ENCODE results near the gene BTBD16. TPM values are rescaled to one million over a fixed set of nuclear protein-coding genes. Genes with fewer than 3 reads are reported as not detected.

Gene BTBD16
- total RNA-seq (not detected), polyA plus RNA-seq (under 1 TPM in 1 of 3 donors, not detected in 2; 0.40 TPM)
- long read RNA-seq, donor 1 = 0 reads
- long read RNA-seq, donor 2 = 0 reads
- long read RNA-seq, donor 3 = 0 reads
- long read RNA-seq, donor 4 = 0 reads
- long read RNA-seq, donor 5 = 0 reads
- long read RNA-seq, donor 6 = 0 reads
- long read RNA-seq, donor 7 = 0 reads
- long read RNA-seq, donor 8 = 0 reads
- long read RNA-seq, donor 9 = 0 reads
- long read RNA-seq, donor 10 = 0 reads

DNA sequence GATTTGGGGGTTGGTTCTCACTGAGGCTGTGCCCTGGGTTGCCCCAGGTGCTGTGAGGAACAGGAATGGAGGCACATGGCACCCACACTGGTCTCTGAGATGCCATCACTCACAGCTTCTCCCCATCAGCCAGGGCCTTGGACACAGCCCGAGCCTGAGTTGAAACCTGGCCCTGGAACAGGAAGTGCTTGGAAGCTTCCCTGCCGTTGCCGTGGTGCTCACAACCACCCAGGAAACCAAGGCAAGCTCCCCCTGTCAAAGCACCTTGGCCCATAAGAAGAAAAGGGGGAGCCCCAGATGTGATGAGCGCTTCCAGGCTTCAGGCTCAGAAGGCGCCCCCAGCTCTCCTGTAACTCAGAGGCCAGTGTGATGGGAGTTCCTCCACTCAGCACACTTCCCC lies at the start of gene BTBD16:
TSS of gene BTBD16 (plus strand) at position 221 of the 400 bp plus-strand sequence. CDS start 3,786 bp downstream, outside the sequence.
- WGBS, 5 donors = 58 to 80% (median 64%) methylated on average over 4 to 5 of the region's 5 CpGs
- DNase-seq = no peak
- no peaks in the 10 kb centered on the region for H3K9me3 ChIP-seq

DNA sequence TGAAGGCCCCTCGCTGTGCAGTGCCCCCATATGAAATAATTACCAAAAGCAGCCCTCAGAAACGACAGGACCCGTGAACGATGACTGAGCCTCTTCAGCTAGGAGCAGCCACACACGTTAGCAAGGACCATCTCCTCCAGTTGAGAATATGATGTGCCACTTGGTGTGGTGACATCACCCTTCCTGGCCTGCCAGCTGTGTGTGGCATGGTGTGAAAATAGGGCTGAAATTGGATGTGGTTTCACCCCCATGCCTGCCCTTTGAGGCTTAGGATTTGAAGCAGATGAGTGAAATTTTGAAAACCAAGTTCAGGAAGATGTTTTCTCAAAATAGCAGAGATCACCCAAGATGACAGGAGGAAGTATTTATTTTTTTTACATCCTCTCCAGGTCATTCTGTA lies 49.1 kb upstream of the BTBD16 start:
- DNase-seq = no peak
- 79 to 93% (median 88%) methylated on average over 5 of the region's 5 CpGs for WGBS, 5 donors
- TF ChIP-seq EP300 (IDR thresholded peaks at IDR 0.05) (no peak), POLR2AphosphoS5 (IDR thresholded peaks at IDR 0.05) (no peak), POLR2A (IDR thresholded peaks at IDR 0.05) (no peak)
- TF ChIP-seq, protein P1, sequence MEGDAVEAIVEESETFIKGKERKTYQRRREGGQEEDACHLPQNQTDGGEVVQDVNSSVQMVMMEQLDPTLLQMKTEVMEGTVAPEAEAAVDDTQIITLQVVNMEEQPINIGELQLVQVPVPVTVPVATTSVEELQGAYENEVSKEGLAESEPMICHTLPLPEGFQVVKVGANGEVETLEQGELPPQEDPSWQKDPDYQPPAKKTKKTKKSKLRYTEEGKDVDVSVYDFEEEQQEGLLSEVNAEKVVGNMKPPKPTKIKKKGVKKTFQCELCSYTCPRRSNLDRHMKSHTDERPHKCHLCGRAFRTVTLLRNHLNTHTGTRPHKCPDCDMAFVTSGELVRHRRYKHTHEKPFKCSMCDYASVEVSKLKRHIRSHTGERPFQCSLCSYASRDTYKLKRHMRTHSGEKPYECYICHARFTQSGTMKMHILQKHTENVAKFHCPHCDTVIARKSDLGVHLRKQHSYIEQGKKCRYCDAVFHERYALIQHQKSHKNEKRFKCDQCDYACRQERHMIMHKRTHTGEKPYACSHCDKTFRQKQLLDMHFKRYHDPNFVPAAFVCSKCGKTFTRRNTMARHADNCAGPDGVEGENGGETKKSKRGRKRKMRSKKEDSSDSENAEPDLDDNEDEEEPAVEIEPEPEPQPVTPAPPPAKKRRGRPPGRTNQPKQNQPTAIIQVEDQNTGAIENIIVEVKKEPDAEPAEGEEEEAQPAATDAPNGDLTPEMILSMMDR (IDR thresholded peaks at IDR 0.05) = no peak
- H3K4me3 ChIP-seq = no peak overlapping the region
- intact Hi-C loops (cut with DNase I; ENCODE audit: low total_unique reads) = no loop called here
- peaks cover 38 to 100% (median 97%) of the 10 kb centered on the region in 4 donors for H3K36me3 ChIP-seq
- H3K27me3 ChIP-seq = no peaks in the 10 kb centered on the region
- H3K9me3 ChIP-seq = no peaks in the 10 kb centered on the region
- H3K27ac ChIP-seq = no peak overlapping the region
- no peaks in the 10 kb centered on the region for H3K4me1 ChIP-seq

More for the DNA sequence above, at the start of gene BTBD16:
- Histone ChIP-seq H3K27me3 (no peaks in the 10 kb centered on the region), H3K4me3 (no peak within 1 kb of the TSS), H3K36me3 (peaks cover 0 to 40% (median 18%) of the 10 kb centered on the region in 4 donors), H3K4me1 (peaks cover 0 to 6% (median 0%) of the 10 kb centered on the region in 4 donors), H3K27ac (no peak within 1 kb of the TSS)
- intact Hi-C loops (cut with DNase I; ENCODE audit: low total_unique reads) = no loop called here
- no peak for TF ChIP-seq POLR2A (IDR thresholded peaks at IDR 0.05)
- TF ChIP-seq, protein P1 (IDR thresholded peaks at IDR 0.05) = no peak
- TF ChIP-seq POLR2AphosphoS5 (IDR thresholded peaks at IDR 0.05) = no peak
- no peak for TF ChIP-seq EP300 (IDR thresholded peaks at IDR 0.05)

DNA sequence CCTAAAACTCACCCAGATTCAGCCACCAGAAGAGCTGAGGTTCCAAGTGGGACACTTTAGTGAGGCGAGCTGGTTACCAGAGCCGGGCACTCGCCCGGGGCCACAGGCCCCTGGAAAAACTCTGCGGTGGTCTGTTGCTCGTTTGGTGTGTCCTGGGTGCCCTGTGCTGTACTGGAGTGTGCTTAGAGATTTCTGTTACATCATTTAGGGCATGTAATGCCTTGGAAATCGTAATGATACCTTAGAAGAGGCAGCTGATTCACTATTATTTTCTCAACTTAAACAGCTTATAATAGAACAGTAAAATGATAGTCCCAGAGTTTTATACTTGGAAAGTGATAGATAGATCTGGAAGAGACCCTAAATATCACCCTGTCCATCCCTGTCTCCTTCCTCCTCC lies 48.5 kb upstream of the BTBD16 start:
- no peak for DNase-seq
- intact Hi-C loops (cut with DNase I; ENCODE audit: low total_unique reads) = no loop called here
- Histone ChIP-seq H3K9me3 (no peaks in the 10 kb centered on the region), H3K27ac (no peak overlapping the region), H3K4me3 (no peak overlapping the region), H3K27me3 (no peaks in the 10 kb centered on the region), H3K4me1 (no peaks in the 10 kb centered on the region), H3K36me3 (peaks cover 41 to 100% (median 97%) of the 10 kb centered on the region in 4 donors)
- WGBS, 5 donors = 82 to 94% (median 91%) methylated on average over 4 to 7 of the region's 7 CpGs
- TF ChIP-seq, protein P1 (IDR thresholded peaks at IDR 0.05) = no peak
- TF ChIP-seq POLR2AphosphoS5 (IDR thresholded peaks at IDR 0.05) (no peak), POLR2A (IDR thresholded peaks at IDR 0.05) (no peak), EP300 (IDR thresholded peaks at IDR 0.05) (no peak)

DNA sequence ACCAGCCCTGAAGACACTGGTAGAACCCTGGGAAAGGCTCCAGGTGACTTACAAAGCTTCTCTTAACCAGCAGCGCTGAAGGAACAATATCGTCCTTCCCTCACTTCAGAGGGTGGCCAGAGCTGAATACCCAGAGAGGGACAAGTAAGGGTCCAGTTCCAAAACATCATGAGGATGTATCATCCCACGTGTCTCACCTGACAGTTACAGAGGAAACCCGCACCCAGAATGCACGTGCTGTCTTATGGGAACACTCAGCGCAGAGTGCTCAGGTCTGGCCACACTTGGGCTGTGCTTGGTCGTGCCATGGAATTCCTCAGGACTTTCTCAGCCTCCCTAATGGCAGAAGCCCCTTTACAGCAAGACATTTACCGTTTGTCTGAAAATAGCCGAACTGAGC lies 46.9 kb upstream of the BTBD16 start:
- Histone ChIP-seq H3K4me3 (no peak overlapping the region), H3K4me1 (no peaks in the 10 kb centered on the region), H3K9me3 (no peaks in the 10 kb centered on the region), H3K27ac (no peak overlapping the region), H3K36me3 (peaks cover 38 to 100% (median 97%) of the 10 kb centered on the region in 4 donors), H3K27me3 (no peaks in the 10 kb centered on the region)
- TF ChIP-seq, protein P1 (IDR thresholded peaks at IDR 0.05) = no peak
- WGBS, 5 donors = 88 to 95% (median 93%) methylated on average over 9 of the region's 9 CpGs
- no peak for DNase-seq
- intact Hi-C loops (cut with DNase I; ENCODE audit: low total_unique reads) = no loop called here

All from stomach (tissue), 19 donors.